ENCODE results near the gene MYO1G.
"Not testable (repeated sequence)": the region's sequence is repeated elsewhere in the genome, so short reads cannot be mapped to it uniquely, and the experiment has no call there.

MYO1G gene

DNA sequence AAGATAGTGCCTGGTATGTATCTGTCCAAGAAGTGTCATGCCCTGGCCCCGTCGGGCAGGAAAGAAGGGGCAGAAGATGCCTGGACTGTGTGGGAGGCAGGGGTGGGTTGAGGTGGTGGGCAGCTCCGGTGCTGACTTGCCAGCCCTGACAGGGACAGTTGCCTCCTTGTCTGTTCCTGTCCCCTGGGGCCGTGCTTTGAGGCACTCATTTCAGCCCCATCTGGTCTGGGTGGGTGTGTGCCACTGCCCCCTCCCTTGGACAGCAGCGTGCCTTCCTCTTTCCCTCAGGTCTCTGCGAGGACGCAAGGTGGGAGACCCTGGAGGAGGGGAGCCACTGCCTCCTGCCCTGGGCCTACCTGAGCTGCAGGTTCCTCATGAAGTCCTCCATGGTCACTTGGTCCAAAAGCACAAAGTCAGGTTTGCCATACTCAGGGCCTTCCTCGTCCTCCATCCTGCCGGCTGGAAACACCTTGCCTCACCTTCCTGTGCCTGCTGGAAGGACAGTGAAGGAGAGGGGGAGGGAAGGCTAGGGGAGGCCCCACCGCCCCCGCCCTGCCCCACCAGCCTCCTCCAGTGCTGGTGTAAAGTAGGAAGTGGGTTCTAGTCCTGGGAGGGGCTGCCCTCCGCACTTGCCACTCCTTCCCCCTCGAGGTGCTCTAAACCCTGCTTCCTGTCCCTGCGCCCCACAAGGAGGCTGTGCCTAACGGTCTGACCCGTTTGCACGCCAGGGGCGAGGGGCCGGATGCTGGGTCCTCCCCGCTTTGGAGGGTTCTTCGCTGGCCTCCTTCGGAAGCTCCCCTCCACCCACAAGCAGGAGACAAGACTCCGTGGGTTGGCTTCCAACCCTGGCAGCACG, at the start of gene MYO1G:
TSS of gene MYO1G (minus strand) at position 505 of the 856 bp plus-strand sequence. CDS start at position 451, 54 bp downstream.
- peak; percentile 59 for DNase-seq

DNA sequence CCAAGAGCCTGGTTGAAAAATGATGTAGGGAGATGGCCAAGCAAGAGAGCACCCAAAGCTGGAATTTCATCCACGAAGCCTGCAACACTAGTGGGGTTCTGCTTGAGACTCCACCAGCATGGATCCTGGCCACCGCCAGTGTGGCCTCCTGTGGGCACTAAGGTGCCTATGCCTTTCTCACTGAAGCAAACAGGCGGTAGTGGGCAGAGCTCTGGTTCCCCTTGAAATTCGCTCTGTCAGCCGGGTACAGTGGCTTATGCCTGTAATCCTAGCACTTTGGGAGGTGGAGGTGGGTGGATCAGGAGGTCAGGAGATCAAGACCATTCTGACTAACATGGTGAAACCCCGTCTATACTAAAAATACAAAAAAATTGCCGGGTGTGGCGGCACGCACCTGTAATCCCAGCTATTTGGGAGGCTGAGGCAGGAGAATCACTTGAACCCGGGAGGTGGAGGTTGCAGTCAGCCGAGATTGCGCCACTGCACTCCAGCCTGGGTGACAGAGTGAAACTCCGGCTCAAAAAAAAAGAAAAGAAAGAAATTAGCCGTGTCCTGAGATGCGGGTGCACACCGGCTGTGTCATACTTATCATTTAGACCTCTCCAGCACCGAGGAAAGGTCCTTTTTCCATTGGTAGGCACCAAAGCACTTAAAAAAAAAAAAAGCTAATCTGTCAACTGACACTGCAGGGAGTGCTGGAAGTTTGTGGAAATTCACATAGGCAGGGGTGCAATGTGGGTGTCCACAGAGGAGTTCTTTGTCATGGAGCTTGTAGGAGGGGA, 49.5 kb upstream of the MYO1G start:
- DNase-seq, result no peak

DNA sequence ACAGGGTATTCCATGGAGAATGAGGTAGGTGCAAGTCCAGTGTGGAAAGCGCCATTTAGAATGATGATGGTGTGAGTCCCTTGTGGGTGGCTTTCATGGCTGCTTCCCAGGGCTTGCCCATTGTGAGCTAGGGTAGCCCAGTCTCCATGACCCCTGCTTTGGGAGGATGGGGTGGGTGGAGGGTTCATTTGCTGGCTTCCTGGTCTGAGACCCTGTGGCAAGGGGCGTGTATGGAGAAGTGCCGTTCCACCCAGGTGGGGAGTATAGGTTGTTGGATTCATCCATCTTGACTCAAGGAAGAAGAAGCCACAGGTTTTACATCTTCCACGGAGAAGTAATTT, 48.9 kb upstream of the MYO1G start:
- no peak for DNase-seq

DNA sequence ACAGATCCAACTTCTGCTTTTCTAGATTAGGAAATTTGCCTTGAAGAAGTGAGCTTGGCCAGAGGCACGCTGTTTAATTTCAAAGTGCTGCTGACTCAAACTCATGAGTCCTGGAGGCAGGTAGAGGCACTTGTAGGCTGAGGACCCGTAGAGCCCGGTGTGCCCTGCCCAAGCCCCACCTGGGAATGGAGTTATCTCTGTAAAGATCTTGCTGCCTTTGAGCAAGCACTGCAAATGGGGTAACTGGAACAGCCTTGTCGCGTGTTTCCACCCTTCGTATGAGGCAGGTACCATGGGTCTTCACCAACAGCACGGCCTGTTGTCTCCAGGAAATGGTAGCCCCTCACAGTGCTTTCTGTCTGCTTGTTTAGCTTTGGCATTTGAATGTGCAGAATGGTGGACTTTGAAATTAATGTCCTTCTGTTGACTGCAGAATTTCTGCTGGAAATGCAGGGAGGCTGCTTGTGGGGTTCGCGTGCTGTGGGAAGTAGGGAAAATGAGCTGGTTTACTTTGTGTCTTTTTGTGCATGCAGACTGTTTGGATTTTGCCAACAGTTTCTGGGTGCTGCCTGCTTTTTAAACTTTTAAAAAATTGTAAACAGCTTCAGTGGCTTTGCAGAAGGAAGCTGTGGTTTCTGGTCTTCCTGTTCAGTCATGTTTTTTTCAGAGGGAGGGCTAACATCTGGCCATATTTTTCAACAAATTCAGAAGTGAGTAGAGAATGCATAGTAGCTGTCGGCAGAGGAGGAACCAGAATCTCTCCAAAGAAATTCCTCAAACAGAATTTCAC, 48.4 kb upstream of the MYO1G start:
- no peak for DNase-seq

DNA sequence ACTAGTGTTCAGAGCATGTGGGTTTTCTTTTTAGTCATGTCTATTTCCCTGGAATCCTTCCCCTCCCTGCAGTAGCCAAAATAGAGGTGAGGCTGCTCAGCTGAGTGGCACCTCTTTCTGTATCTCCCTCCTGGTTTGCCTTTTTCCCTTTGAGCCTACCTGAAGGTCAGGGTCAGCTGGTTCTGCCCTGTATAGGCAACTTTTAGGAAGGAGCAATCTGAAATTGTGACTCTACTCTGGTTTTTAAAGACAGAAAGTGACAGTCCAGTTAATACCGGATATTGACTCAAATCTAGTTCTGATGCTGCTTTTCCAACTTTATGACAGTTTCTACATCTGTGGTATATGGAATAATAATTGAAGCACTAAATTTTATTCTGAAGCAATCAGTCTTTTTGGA, 47.2 kb upstream of the MYO1G start:
- no peak for DNase-seq

DNA sequence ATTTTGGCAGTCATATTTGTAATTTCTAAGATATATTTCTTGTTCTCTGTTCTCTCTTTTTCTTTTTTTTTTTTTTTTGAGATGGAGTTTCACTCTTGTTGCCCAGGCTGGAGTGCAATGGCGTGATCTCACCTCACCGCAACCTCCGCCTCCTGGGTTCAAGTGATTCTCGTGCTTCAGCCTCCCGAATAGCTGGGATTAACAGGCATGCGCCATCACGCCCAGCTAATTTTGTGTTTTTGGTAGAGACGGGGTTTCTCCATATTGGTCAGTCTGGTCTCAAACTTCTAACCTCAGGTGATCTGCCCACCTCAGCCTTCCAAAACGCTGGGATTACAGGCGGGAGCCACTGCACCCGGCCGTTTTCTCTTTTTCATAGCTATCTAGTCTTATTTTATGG, 46.7 kb upstream of the MYO1G start:
- DNase-seq, result not testable (repeated sequence)

DNA sequence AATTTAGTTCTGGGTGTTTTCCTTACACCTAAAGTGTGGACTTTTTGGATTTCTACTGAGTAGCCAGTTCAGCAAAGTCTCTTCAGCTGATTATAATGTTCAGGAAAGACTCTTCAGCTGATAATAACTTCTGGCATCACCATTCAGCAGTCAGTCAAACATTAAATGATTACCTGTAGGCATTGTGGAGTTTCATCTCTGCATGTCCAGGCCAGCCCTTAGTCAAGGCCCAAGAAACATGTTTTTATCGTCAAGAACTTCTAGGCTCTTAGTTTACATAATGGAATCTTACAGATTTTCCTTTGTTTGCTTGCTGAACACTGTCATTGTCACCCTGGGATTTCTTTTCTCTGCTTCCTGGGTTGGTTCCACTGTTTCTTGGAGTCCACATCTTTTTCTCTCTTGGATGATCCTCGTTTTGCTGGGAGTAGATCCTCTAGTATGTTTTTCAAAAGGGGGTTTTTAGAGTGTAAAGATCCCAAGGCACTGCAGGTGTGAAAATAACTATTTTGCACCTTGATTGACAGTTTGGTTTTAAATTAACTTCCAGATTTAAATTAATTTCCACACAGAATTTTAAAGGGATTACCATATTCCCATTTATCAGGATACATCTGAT, 45.4 kb upstream of the MYO1G start:
- no peak for DNase-seq

DNA sequence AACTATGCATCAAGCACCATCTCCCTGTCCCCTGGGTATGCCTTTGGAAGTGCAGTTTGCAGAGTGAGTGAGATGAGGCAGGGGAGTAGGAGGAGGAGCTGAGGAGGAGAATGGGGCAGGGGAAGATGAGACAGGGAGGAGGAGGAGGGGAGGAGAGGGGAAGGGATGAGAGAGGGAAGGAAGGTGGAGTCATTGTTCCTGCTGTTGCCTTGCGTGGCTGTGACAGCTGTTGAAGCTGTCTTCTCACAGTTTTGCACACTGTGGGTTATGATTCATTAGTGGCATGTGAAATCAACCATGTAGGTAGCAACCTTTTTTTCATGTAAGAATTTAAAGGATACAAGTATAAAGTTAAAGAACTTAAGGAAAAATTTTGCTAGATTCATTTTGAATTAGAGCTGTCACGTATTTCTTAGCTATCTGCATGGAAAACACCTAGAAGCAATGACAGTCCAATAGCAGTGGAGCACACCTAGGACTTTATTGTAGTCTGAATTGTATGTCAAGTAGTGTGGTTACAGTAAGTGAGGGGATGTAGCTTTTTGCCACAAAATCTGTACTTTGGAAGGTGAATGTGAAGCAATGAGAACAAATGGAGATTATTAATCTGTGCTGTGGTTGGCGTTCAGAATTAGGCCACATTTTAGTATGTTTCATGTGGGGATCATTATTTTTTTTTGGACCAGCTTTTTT, 42.9 kb upstream of the MYO1G start:
- DNase-seq, result no peak

DNA sequence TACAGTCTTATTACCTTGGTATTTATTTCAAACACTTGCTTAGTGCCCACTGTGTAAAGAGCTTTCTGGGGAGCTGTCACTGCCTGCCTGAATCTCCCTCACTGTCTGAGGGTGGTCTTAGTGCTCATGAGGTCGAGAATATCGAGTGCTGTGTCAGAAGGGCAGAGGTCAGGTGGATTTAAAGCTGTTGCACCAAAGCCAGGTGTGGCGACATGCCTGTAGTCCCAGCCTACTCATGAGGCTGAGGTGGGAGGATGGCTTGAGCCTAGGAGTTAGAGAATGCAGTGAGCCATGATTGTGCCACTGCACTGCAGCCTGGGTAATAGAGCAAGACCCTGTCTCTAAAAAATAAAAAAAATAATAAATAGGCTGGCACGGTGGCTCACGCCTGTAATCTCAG, 42.1 kb upstream of the MYO1G start:
- DNase-seq, result no peak

DNA sequence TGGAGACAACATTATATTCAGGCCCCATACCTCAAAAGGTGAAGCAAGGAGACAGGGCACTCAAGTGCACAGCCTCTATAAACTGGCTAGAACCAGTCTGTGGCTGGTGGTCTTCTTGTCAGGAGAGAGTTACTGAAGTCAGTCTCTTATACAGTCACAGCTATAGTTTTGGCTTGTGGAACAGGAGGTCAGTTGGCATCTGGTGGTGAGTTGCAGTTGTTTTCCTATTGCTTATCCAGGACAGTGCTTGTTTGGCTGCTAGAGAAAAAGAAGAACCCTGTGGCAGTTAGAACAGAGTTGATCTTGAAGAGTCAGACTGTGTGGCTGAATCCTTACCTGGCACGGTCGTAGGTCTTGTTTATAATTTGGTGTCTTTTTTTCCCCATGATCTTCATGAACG, 38.4 kb upstream of the MYO1G start:
- no peak for DNase-seq

DNA sequence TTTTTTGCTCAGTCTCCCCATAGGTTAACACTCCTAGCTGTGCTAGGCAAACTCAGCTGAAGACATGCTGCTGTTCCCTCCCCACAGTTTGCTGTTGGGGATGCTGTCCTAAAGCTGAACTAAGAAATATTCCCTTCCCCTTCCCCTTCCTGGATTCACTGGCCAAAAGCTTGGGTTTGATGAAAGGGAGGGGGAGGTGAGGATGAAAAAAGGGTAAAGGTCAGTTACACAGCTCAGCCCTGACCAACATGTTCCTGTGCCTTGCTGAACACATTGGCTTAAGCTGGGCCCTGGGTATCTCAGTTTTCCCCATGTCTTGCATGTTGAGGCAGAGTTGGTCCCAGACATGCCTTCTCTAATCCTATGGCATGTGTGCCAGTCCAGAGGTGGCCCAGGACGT, 36.5 kb upstream of the MYO1G start:
- DNase-seq, result no peak

DNA sequence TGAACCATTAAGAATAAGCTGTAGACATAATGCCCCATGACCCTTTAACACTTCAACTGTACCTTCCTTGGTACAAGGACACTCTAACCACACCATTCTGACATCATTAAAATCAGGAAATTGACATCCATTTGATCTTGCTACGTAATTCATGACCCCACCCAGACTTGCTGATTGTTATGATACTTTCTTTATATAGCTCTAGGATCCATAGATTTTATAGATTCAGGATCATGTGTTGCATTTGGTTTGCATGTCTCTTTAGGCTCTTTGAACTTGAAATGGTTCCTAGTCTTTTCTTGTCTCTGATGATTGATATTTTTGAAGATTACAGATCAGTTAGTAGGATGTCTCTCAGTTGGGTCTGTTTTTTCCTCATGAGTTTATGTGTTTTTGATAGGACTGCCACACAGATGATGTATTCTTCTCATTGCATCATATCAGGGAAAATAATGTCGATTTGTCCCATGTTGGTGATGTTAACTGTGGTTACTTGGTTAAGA, 34.7 kb upstream of the MYO1G start:
- no peak for DNase-seq

DNA sequence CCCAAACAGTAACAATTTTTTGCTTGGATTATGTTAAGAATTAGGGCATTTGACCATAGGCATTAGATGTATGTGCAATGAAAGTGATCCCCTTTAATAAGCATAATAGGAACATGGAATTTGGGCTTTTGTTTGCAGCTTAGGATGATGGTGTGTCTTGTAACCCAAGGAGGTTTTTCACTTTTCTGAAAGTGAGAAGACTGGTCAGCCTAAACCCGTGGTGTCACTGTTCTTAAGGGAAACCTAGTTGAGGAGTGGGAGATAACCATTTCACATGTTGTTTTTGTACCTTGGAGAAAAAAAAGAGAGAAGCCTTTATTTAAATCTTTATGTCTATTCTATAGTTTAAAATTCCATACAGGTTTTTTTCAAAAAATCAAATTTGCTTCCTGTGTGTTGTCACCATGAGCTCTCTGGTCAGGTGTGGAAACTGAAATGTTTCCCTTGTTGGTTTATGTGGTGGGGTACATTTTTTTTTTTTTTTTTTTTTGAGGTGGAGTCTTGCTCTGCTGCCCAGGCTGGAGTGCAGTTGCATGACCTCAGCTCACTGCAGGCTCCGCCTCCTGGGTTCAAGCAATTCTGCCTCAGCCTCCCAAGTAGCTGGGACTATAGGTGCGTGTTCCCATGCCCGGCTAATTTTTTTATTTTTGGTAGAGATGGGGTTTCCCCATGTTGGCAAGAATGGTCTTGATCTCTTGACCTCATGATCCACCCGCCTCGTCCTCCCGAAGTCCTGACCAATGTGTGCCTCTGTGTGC, 28.9 kb upstream of the MYO1G start:
- DNase-seq, result no peak

DNA sequence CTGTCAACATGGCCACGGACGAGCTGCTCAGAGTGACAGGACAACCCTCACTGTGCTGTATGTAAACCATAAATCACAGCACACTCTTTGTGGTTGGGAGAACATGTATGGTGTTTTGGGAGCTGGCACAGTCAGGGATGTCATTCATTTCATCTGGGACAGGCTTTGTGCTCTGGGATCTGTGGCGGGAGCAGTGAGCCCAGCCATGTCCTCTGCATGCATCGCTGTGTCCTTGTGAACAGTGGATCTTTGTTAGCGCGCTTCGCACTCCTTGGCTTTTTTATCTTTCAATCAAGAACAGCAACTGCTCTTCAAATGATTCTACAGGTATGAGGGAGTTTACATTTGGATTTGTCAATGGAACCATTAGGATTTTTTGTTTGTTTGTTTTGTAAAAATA, 28.3 kb upstream of the MYO1G start:
- no peak for DNase-seq

DNA sequence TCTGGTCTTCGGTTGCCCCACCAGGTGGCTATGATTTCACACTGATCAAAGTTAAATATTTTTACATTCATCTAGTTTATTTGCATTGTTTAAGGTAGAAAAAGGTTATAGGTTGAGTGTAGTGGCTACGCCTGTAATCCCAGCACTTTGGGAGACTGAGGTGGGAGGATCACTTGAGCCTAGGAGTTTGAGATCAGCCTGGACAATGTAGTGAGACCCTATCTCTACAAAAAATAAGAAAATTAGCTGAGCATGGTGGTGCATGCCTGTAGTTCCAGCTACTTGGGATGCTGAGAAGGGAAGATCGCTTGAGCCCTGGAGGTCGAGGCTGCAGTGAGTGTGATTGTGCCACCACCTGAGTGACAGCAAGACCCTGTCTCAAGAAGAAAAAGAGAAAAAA, 25.0 kb upstream of the MYO1G start:
- no peak for DNase-seq

DNA sequence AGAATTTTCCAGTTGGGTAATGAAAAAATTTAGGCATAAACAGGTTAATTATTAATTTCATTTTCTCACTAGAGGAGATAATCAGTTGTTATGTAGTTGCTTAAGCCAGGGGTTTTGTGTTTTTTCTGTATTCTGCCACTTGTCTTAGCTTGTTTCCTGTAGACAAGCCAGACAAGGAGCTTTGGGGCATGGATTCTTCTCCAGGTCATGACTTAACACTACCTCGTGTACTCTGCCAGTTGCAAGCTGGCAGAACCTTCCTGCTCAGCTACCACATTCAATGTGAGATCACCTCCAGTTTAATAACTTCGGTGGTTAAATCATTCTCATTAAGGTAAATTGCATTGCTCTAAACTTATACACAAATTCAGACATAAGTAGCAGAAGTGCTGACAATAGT, 23.0 kb upstream of the MYO1G start:
- DNase-seq, result no peak

DNA sequence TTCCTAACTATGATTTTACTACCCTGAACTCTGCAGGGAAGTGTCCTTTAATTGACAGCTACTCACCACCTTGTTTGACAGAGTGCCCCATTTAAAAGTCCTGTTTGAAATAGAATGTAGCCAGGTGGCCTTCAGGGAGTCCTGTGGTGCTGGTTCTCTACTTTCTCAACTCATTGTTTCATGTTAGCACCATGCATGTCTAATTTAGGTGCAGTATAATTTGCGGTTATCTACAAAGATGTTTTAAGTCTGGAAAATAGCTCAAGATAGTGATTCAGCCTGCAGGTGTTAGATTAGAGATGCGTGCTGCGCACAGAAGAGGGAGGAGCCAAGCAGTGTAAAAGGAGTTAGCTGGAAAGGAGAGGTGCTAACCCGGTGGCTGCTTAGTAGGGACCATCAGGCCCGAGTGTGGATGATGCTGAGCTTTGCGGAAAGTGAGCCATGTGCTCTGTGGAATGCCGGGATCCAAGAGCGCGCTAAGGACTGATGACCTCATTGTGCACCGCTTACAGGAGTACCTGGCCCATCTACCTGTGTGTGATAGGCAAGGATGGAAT, 22.4 kb upstream of the MYO1G start:
- DNase-seq, result peak; percentile 57

DNA sequence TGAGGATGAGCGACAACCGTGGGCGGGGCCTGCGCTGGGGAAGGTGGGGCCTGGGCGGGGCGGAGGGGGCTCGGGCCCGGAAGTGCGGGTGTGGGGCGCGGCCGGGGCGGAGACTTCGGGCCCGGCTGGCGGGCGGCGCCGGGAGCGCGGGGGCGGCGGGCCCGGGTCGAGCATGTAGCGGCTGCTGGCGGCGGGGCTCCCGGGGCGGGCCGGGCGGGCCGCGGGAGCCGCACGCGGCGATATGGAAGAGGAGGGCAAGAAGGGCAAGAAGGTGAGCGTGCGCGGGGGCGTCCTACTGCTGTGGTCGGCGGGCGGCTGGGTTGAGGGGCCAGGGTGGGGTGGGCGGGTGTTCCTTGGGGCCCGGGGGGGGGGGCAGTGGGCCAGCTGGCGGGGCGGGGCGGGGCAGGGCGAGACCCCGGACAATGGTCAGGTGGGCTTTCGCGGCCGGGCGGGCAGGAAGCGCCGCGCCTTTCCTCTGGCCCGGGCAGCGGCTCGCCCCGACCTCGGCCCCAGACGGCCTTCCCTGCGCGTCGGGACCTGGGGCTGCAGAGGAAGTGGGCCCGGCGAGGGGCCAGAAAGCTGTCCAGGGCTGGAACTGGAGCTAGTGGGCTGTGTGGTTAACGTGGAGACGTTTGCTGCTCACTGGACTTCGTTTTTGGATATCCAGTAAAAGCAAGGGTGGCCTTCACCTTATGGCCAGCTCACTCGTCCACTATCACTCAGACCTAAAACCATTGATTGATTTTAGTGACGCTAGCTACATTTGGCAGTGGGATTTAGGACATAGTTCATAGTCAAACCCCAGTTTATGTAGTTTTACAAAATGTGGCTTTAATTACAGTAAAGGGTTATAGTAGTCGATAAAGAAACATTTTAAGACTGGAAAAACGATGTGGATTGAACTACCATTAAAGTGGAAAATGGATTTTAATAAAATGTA, 21.5 kb upstream of the MYO1G start, which contains the start of gene CCM2:
TSS of gene CCM2 (plus strand) at position 109 of the 940 bp plus-strand sequence. CDS start at position 242, 133 bp downstream.
- DNase-seq, result no peak

DNA sequence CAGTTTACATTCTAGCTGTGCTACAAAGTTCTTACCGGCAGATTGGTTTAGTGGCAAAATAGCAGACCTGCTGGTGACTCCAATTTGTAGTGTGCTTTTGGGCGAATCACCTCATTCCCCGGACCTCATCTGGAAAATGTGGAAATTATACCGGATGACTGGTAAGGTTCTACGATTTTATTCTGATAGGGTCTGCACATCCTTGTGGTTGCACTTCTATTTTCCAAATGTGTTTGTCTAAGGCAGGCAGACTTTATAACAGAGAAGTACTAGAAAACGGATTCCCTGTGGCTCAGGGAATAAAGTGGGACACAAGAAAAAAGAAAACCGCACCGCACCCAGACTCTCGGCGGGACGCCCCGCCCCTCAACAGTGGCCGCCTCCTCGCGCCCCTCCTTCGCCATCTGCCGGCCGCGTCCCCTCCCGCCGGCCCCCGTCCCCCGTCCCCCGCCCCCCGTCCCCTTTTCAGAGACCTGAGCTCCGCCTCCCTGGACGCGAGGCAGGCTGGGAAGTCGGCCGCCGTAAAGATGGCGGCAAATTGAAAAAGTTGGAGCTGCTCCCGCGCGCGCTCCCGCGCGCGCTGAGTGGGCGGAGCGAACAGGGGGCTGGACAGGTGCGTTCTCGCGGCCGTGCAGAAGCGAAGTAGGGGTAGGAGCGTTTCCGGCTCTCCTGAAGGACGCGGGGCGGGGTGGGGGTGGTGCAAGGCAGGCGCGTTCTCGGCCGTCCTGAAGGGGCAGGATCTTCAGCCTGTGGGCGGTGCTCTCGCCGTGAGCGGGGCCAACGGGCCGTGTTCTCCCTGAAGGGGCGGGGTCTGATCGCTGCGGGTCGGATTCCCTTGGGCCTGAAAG, 20.7 kb upstream of the MYO1G start:
- DNase-seq, result peak; percentile 98
